ENCODE results near the gene VSTM2L. TPM values are rescaled to one million over a fixed set of nuclear protein-coding genes. Genes with fewer than 3 reads are reported as not detected.

Gene VSTM2L
- total and polyA plus RNA-seq, 2 of the 13 experiments (the other 11 are each of a cell fraction or from before 2014, with no cell fraction given): not detected

- peak; percentile 62; the same call in 1 of the 2 replicates for TF ChIP-seq ARID4A (CRISPR knock-in tag; IDR thresholded peaks at IDR 0.05; ENCODE audit: borderline replicate concordance)
- peak; percentile 84 for TF ChIP-seq EHMT2 (IDR thresholded peaks at IDR 0.05; ENCODE audit: borderline replicate concordance, low read depth, low read length)
- no peak for TF ChIP-seq TEAD2 (CRISPR knock-in tag; IDR thresholded peaks at IDR 0.05)
- TF ChIP-seq ZNF614 (CRISPR knock-in tag; IDR thresholded peaks at IDR 0.05; ENCODE audit: borderline replicate concordance): peak; percentile 66; the same call in 1 of the 2 replicates
- no peak for TF ChIP-seq ZNF180 (CRISPR knock-in tag; IDR thresholded peaks at IDR 0.05; ENCODE audit: borderline replicate concordance, low read depth)
- no peak; the same call in 1 of the 2 replicates for TF ChIP-seq ZBTB44 (CRISPR knock-in tag; IDR thresholded peaks at IDR 0.05)
- TF ChIP-seq ZNF629 (CRISPR knock-in tag; conservative IDR thresholded peaks at IDR 0.05): 0 out of 2 replicates have a peak, but pooled peaks have one; percentile 31
- TF ChIP-seq ZBTB3 (CRISPR knock-in tag; IDR thresholded peaks at IDR 0.05; ENCODE audit: borderline replicate concordance, low read depth): no peak
- TF ChIP-seq WIZ (CRISPR knock-in tag; IDR thresholded peaks at IDR 0.05): peak; percentile 57; the same call in 1 of the 2 replicates
- TF ChIP-seq ZBTB38 (CRISPR knock-in tag; IDR thresholded peaks at IDR 0.05): peak; percentile 63; the same call in 1 of the 2 replicates
- peak; percentile 57; the same call in 1 of the 2 replicates for TF ChIP-seq ATF2 (CRISPR knock-in tag; IDR thresholded peaks at IDR 0.05)
- no peak for TF ChIP-seq FOXK1 (CRISPR knock-in tag; IDR thresholded peaks at IDR 0.05; ENCODE audit: borderline replicate concordance, low read depth)
- no peak for TF ChIP-seq ZBTB34 (CRISPR knock-in tag; IDR thresholded peaks at IDR 0.05)
- peak; percentile 60; the same call in 1 of the 2 replicates for TF ChIP-seq CSRNP1 (CRISPR knock-in tag; IDR thresholded peaks at IDR 0.05)
- TF ChIP-seq ZNF30 (CRISPR knock-in tag; IDR thresholded peaks at IDR 0.05): no peak
- no peak for TF ChIP-seq ZNF530 (CRISPR knock-in tag; IDR thresholded peaks at IDR 0.05; ENCODE audit: low read depth)
- TF ChIP-seq ZNF644 (CRISPR knock-in tag; IDR thresholded peaks at IDR 0.05; ENCODE audit: low read depth): peak; percentile 49; the same call in 1 of the 2 replicates
- TF ChIP-seq PHF5A (CRISPR knock-in tag; IDR thresholded peaks at IDR 0.05; ENCODE audit: low read depth, unreplicated experiment): no peak
These were observed 81.3 kb downstream of the VSTM2L start (continued) for GRCh38 chr20:37984018-37984785.

Data from HepG2 (cell line).